HAP-1 (cell line): ENCODE results near the gene GTPBP10.
A peak's percentile ranks its signal among the peaks of the same experiment; 100 is the strongest.
"Not testable (repeated sequence)": the region's sequence is repeated elsewhere in the genome, so short reads cannot be mapped to it uniquely, and the experiment has no call there.

Experiments
- DNase-seq, 2 experiments: peaks; one replicate each; pipeline ENCODE4 v3.0.0-alpha.2; 2016 to 2020; ENCODE audit warnings: low spot score in 2 of 2
- H3K27me3 ChIP-seq: fragments of 250-450 bp; sonication (Bioruptor Pico); 2 replicates; pipeline ENCODE4 v1.5.1; 2020; ENCODE audit warnings: low read depth, mild to moderate bottlenecking, moderate library complexity
- H3K36me3 ChIP-seq: fragments of 250-450 bp; sonication (Bioruptor Pico); replicated peaks from 2 replicates; pipeline ENCODE4 v1.5.1; 2020; ENCODE audit warnings: mild to moderate bottlenecking
- H3K4me1 ChIP-seq: fragments of 250-450 bp; sonication (Bioruptor Pico); 2 replicates; pipeline ENCODE4 v1.5.1; 2020; ENCODE audit warnings: mild to moderate bottlenecking
- H3K4me3 ChIP-seq: fragments of 250-450 bp; sonication (Bioruptor Pico); 2 replicates; pipeline ENCODE4 v1.5.1; 2020; ENCODE audit warnings: mild to moderate bottlenecking, moderate library complexity
- H3K9me3 ChIP-seq: fragments of 250-450 bp; sonication (Bioruptor Pico); 2 replicates; pipeline ENCODE4 v1.5.1; 2020; ENCODE audit warnings: mild to moderate bottlenecking, moderate library complexity
- in situ Hi-C: fragments of 300-500 bp; cut with MboI; formaldehyde crosslinking; loops from 3 replicates; pipeline ENCODE4 v1.14.3; 2020; ENCODE audit warnings: low sequenced_read_pairs, inconsistent platforms, mixed read lengths

GTPBP10 gene

GRCh38 chr7:90334926-90335325, 11.6 kb upstream of the GTPBP10 start:
- in situ Hi-C loops, H3K4me3 ChIP-seq, H3K9me3 ChIP-seq, DNase-seq, H3K36me3 ChIP-seq, H3K27me3 ChIP-seq, H3K4me1 ChIP-seq: not testable (repeated sequence)

DNA sequence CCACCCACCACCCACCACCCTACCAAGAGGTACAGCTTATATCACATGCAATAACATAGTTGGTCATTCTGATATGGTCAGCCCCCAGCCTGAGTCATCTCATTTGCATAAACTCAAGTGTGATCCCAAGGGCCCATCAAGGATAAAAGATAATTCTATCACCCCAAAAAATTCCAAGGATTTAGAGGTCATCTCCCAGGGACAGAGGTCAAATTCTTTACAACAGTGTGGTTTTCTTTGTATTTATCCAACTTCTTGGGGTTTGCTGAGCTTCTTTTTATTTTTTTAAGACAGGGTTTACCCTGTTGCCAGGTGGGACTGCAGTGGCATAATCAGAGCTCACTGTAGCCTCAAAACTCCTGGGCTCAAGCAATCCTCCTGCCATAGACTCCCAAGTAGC, 9.4 kb upstream of the GTPBP10 start:
- no peaks in the 10 kb centered on the region for H3K27me3 ChIP-seq
- H3K9me3 ChIP-seq: no peaks in the 10 kb centered on the region; the same call in 1 of the 2 replicates
- DNase-seq: no peak
- in situ Hi-C loops: no loop called here
- H3K4me3 ChIP-seq: no peak overlapping the region
- no peaks in the 10 kb centered on the region for H3K36me3 ChIP-seq
- no peaks in the 10 kb centered on the region; the same call in 1 of the 2 replicates for H3K4me1 ChIP-seq

- no peaks in the 10 kb centered on the region for H3K9me3 ChIP-seq
- no peak overlapping the region for H3K4me3 ChIP-seq
- in situ Hi-C loops: no loop called here
- H3K4me1 ChIP-seq: peaks cover 3% of the 10 kb centered on the region; the same call in 1 of the 2 replicates
- H3K36me3 ChIP-seq: no peaks in the 10 kb centered on the region
- H3K27me3 ChIP-seq: no peaks in the 10 kb centered on the region
- no peak for DNase-seq
Measured at GRCh38 chr7:90345016-90345415, 1.5 kb upstream of the GTPBP10 start.

DNA sequence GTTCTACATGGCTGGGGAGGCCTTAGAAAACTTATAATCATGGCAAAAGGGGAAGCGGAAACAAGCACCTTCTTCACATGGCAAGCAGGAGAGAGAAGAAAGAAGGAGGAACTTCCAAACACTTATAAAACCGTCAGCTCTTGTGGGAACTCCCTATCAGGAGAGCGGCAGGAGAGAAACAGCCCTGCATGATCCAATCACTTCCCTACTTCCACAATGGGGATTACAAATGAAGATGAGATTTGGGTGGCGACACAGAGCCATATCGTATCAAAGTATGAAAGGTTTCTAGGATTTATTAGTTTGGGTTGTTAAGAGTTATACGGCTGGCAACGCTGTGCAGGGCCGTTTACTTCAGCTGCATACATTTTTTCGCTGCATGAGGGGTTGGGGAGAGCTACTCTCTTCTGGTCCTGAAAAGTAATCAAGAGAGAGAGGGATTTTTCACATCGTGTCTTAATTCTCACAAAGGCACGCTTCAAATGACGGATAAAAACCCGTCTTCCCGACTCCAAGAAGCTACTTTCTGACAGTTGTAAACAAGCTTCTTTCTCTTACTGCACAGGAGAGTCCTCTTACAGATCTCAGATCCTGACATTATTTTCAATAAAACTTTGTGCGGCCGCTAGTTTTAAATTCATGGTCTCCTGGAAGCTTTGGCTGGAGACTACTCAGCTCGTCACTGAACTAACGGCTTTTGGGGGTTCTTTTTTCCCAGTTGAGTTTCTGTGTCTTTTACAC, 751 bp upstream of the GTPBP10 start:
- Histone ChIP-seq H3K4me1 (peaks cover 3% of the 10 kb centered on the region; the same call in 1 of the 2 replicates), H3K9me3 (no peaks in the 10 kb centered on the region), H3K4me3 (peak overlapping the region; percentile 91), H3K36me3 (no peaks in the 10 kb centered on the region), H3K27me3 (no peaks in the 10 kb centered on the region)
- in situ Hi-C loops: no loop called here
- no peak for DNase-seq

GRCh38 chr7:90347759-90348158, 1.2 kb downstream of the GTPBP10 start:
- Histone ChIP-seq H3K4me3 (peak overlapping the region; percentile 91), H3K36me3 (no peaks in the 10 kb centered on the region), H3K27me3 (no peaks in the 10 kb centered on the region), H3K4me1 (peaks cover 3% of the 10 kb centered on the region; the same call in 1 of the 2 replicates), H3K9me3 (no peaks in the 10 kb centered on the region)
- in situ Hi-C loops: no loop called here
- DNase-seq: no peak

- peaks cover 3% of the 10 kb centered on the region; the same call in 1 of the 2 replicates for H3K4me1 ChIP-seq
- DNase-seq: no peak
- no peaks in the 10 kb centered on the region for H3K27me3 ChIP-seq
- H3K4me3 ChIP-seq: no peak overlapping the region
- peaks cover 5% of the 10 kb centered on the region for H3K36me3 ChIP-seq
- in situ Hi-C loops: no loop called here
- no peaks in the 10 kb centered on the region for H3K9me3 ChIP-seq
Measured at GRCh38 chr7:90349305-90349704, 2.8 kb downstream of the GTPBP10 start.

GRCh38 chr7:90350032-90350431, 3.5 kb downstream of the GTPBP10 start:
- in situ Hi-C loops, H3K4me1 ChIP-seq, H3K9me3 ChIP-seq, DNase-seq, H3K27me3 ChIP-seq, H3K36me3 ChIP-seq, H3K4me3 ChIP-seq: not testable (repeated sequence)

DNA sequence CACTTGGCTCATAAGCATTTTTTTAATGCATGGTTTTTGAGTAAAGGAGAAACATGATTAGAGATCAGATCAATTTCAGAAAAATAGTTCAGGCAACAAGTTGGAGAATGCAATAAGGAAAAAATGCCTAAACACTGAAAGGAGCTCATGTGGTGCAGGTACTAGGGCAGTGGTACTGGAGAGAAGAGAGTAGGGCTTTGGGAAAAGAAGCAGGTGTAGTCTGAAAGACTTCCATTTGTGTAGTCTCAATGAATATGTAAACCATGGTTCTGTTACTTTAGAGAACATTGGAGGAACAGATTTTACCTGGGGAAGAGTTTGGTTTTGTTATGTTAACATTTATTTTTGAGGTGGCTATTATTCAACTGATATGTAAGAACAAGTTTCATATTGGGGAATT, 5.5 kb downstream of the GTPBP10 start:
- no peak for DNase-seq
- H3K36me3 ChIP-seq: peaks cover 26% of the 10 kb centered on the region
- no peaks in the 10 kb centered on the region for H3K9me3 ChIP-seq
- in situ Hi-C loops: no loop called here
- H3K4me1 ChIP-seq: peaks cover 3% of the 10 kb centered on the region; the same call in 1 of the 2 replicates
- no peaks in the 10 kb centered on the region for H3K27me3 ChIP-seq
- H3K4me3 ChIP-seq: no peak overlapping the region

DNA sequence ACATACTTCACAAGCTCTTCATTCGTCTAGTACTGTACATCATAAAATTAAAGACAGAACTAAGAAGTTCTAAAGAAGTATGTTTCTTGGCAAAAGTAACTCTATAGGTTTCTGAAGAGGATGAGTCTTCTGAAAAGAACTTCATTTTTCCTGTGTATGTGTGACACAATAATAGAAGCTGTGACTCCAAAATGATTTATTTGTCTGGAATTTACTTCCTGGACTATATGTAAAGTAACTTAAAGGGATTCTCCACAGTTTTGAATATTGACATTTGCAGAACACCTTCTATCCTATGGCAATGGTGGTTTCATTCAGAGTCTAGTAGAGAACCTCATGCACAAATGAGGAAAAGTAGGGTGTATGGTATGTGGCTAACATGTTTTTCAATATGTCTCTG, 36.9 kb downstream of the GTPBP10 start:
- DNase-seq: no peak
- Histone ChIP-seq H3K27me3 (no peaks in the 10 kb centered on the region), H3K4me1 (no peaks in the 10 kb centered on the region), H3K36me3 (peaks cover 58% of the 10 kb centered on the region), H3K4me3 (no peak overlapping the region), H3K9me3 (no peaks in the 10 kb centered on the region)
- in situ Hi-C loops: no loop called here

DNA sequence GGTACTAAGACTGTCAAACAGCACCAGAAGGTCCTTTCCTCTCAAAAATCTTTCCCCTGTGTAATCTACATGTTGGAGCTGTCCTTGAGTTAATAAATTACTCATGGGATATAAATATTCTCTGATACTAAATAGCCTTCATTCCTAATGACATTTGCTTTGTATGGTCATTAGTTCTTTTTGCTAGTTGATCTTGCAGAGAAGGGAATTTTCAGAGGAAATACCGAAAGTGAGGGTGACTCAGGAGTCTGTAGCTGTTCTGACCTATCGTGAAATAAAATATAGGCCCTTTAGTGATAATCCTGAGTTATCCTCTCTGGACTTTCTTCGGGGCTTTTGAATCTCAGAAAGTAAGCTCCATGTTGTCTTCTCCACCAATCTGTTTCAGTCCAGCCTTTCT, 37.3 kb downstream of the GTPBP10 start:
- Histone ChIP-seq H3K27me3 (no peaks in the 10 kb centered on the region), H3K4me1 (no peaks in the 10 kb centered on the region), H3K36me3 (peaks cover 53% of the 10 kb centered on the region), H3K9me3 (no peaks in the 10 kb centered on the region), H3K4me3 (no peak overlapping the region)
- in situ Hi-C loops: no loop called here
- DNase-seq: no peak

- Histone ChIP-seq H3K36me3 (peaks cover 47% of the 10 kb centered on the region), H3K9me3 (no peaks in the 10 kb centered on the region), H3K4me3 (no peak overlapping the region), H3K4me1 (no peaks in the 10 kb centered on the region), H3K27me3 (no peaks in the 10 kb centered on the region)
- DNase-seq: no peak
- in situ Hi-C loops: no loop called here
Measured at GRCh38 chr7:90384433-90384832, 37.9 kb downstream of the GTPBP10 start.

DNA sequence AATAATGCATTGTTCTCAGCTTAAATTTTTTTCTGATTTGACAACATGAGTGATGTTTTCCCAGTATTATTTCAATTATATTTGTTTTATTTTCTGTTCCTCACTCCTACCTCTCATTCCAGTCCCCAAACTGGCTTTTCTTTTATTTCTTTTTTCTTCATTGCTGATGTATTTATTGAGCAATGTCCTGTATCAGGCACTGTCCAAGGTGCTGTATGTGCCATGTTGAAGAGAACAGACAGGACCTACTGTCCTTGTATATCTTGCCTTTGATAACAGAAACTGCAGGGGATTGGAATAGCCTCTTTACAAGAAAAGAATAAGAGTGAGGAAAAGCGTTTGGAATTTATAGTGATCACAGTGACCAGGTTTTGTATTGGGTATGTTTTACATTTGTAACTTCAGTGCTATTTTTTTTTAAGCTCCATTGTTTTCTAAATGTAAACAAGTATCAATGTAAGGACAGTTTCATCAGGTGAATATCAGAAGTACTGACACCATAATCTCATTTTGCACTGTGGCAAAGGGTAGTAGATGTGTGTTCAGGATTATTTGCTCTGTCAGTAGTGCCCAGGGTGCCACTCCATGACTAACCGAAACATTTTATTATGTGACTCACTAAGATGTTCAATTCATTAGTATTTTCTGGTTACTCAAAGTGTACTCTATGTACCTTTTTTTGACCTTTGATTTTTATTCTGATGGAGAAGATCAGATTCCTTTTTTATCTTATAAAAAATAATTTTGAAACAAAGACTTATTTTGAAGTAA, 41.1 kb downstream of the GTPBP10 start:
- Histone ChIP-seq H3K36me3 (peaks cover 30% of the 10 kb centered on the region), H3K9me3 (no peaks in the 10 kb centered on the region), H3K27me3 (no peaks in the 10 kb centered on the region), H3K4me1 (no peaks in the 10 kb centered on the region), H3K4me3 (no peak overlapping the region)
- no peak for DNase-seq
- in situ Hi-C loops: no loop called here

DNA sequence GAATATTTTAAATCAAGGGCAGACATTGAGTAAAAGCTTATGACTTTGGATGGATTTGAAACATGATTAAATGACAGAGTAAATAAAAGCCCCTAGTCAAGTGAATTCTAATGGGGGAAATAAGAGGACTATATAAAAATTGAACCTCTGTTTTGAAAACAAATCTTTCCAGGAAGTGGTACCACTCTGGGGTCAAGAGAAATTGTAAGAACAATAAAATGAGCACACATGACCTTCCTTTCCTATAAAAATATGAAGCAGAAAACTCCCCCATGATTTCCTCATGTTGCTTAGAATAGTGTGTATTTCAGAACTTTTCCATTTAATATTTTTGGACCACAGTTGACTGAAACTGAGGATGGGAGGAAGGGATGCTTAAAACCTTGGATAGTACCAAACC, 44.4 kb downstream of the GTPBP10 start:
- in situ Hi-C loops: no loop called here
- DNase-seq: no peak
- no peak overlapping the region for H3K4me3 ChIP-seq
- H3K36me3 ChIP-seq: peaks cover 6% of the 10 kb centered on the region; the same call in 1 of the 2 replicates
- no peaks in the 10 kb centered on the region for H3K4me1 ChIP-seq
- no peaks in the 10 kb centered on the region for H3K9me3 ChIP-seq
- no peaks in the 10 kb centered on the region for H3K27me3 ChIP-seq

DNA sequence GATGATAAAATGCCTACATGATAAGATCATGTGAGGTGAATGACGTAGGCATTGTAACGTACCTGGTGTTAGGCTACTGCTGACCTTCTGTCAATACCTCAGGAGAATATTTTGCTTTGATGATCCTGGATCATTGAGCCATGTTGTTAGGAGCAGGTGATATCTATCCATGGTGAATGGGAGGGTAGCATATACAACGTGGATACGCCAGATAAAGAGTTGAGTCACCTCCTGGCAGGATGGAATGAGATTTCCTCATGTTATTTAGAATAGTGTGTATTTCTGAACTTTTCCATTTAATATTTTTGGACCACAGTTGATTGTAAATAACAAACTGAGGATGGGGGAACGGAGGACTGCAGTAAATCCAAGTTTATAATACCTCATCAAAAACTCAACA, 45.0 kb downstream of the GTPBP10 start:
- no peaks in the 10 kb centered on the region for H3K4me1 ChIP-seq
- H3K36me3 ChIP-seq: peaks cover 6% of the 10 kb centered on the region; the same call in 1 of the 2 replicates
- no peak for DNase-seq
- H3K9me3 ChIP-seq: no peaks in the 10 kb centered on the region
- in situ Hi-C loops: no loop called here
- no peak overlapping the region for H3K4me3 ChIP-seq
- no peaks in the 10 kb centered on the region for H3K27me3 ChIP-seq
